ENCODE measurements around the gene FXYD4.

DNA sequence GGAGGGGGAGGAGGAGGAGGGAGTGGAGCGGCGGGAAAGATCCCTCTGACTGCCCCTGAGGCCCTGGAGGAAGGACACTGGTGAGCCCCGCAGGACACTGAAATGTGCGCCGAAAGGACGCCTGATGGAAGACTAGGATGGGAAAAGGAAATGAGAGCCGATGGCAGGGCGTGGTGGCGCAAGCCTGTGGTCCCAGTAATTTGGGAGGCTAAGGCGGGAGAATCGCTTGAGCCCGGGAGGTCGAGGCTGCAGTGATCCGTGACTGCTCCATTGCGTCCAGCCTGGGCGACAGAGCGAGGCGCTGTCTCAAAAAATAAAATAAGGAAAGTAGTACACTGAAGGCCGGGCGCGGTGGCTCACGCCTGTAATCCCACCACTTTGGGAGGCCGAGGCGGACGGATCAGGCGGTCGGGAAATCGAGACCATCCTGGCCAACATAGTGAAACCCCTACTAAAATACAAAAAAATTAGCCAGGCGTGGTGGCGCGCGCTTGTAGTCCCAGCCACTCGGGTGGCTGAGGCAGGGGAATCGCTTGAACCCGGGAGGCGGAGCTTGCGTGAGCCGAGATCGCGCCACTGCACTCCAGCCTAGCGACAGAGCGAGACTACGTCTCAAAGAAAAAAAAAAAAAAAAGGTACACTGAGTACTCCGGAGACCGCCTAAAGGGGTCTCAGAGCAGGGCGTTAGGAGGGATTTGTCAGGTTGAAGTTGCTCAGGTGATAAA is 38.1 kb downstream of the FXYD4 start:
- TF ChIP-seq, protein P1, sequence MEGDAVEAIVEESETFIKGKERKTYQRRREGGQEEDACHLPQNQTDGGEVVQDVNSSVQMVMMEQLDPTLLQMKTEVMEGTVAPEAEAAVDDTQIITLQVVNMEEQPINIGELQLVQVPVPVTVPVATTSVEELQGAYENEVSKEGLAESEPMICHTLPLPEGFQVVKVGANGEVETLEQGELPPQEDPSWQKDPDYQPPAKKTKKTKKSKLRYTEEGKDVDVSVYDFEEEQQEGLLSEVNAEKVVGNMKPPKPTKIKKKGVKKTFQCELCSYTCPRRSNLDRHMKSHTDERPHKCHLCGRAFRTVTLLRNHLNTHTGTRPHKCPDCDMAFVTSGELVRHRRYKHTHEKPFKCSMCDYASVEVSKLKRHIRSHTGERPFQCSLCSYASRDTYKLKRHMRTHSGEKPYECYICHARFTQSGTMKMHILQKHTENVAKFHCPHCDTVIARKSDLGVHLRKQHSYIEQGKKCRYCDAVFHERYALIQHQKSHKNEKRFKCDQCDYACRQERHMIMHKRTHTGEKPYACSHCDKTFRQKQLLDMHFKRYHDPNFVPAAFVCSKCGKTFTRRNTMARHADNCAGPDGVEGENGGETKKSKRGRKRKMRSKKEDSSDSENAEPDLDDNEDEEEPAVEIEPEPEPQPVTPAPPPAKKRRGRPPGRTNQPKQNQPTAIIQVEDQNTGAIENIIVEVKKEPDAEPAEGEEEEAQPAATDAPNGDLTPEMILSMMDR (conservative IDR thresholded peaks at IDR 0.05; ENCODE audit: low read depth, low read length), result no peak; the same call in 1 of the 2 replicates
- no peak for TF ChIP-seq EZH2 (IDR thresholded peaks at IDR 0.05; ENCODE audit: low read length, unreplicated experiment)
